ENCODE data around the gene RBM44. TPM values are rescaled to one million over a fixed set of nuclear protein-coding genes. Genes with fewer than 3 reads are reported as not detected.

Gene RBM44
- total and polyA plus RNA-seq, 4 donors, result 0.02 to 0.75 (median 0.15) TPM

GRCh38 chr2:237885111-237885930 is 86.7 kb downstream of the RBM44 start:
- Histone ChIP-seq H3K27me3 (ENCODE audit: control insufficient read depth in 4 of 4, insufficient read depth in 4 of 4, low read length in 3 of 4) (no peaks in the 10 kb centered on the region), H3K9ac (ENCODE audit: low read depth in 1 of 2, low read length in 2 of 2) (no peak overlapping the region), H3K4me1 (ENCODE audit: control insufficient read depth in 4 of 4, insufficient read depth in 4 of 4, low read length in 3 of 4) (peaks cover 0 to 4% (median 2%) of the 10 kb centered on the region in 4 donors), H3K4me3 (ENCODE audit: low read depth in 1 of 3, low read length in 3 of 3) (no peak overlapping the region), H3K36me3 (ENCODE audit: control insufficient read depth in 4 of 4, insufficient read depth in 3 of 4, low read depth in 1 of 4, low read length in 3 of 4) (no peaks in the 10 kb centered on the region), H3K27ac (ENCODE audit: low read depth in 1 of 2, low read length in 2 of 2) (peak overlapping the region in 1 of 2 donors; percentile 31), H3K9me3 (ENCODE audit: control insufficient read depth in 4 of 4, low read length in 3 of 4) (no peaks in the 10 kb centered on the region)
- TF ChIP-seq FOXA1 (IDR thresholded peaks at IDR 0.05), result no peak
- TF ChIP-seq RAD21 (IDR thresholded peaks at IDR 0.05), result no peak
- TF ChIP-seq HNF4G (IDR thresholded peaks at IDR 0.05), result no peak
- TF ChIP-seq EGR1 (IDR thresholded peaks at IDR 0.05; ENCODE audit: low read depth in 2 of 2), result no peak
- DNase-seq (ENCODE audit: low spot score), result no peak
- WGBS, result 85% methylated on average over 27 of the region's 27 CpGs

GRCh38 chr2:237885931-237886684 is 87.5 kb downstream of the RBM44 start:
- WGBS, result 85% methylated on average over 26 of the region's 26 CpGs
- Histone ChIP-seq H3K9ac (ENCODE audit: low read depth in 1 of 2, low read length in 2 of 2) (no peak overlapping the region), H3K27ac (ENCODE audit: low read depth in 1 of 2, low read length in 2 of 2) (peak overlapping the region; percentile 30 to 31), H3K4me3 (ENCODE audit: low read depth in 1 of 3, low read length in 3 of 3) (no peak overlapping the region), H3K36me3 (ENCODE audit: control insufficient read depth in 4 of 4, insufficient read depth in 3 of 4, low read depth in 1 of 4, low read length in 3 of 4) (no peaks in the 10 kb centered on the region), H3K9me3 (ENCODE audit: control insufficient read depth in 4 of 4, low read length in 3 of 4) (no peaks in the 10 kb centered on the region), H3K27me3 (ENCODE audit: control insufficient read depth in 4 of 4, insufficient read depth in 4 of 4, low read length in 3 of 4) (no peaks in the 10 kb centered on the region), H3K4me1 (ENCODE audit: control insufficient read depth in 4 of 4, insufficient read depth in 4 of 4, low read length in 3 of 4) (peaks cover 0 to 4% (median 2%) of the 10 kb centered on the region in 4 donors)
- TF ChIP-seq ATF3 (IDR thresholded peaks at IDR 0.05), result no peak
- peak; percentile 41 for TF ChIP-seq NR2F2 (IDR thresholded peaks at IDR 0.05)
- DNase-seq (ENCODE audit: low spot score), result no peak

- Histone ChIP-seq H3K4me1 (ENCODE audit: control insufficient read depth in 4 of 4, insufficient read depth in 4 of 4, low read length in 3 of 4) (peaks cover 0 to 4% (median 2%) of the 10 kb centered on the region in 4 donors), H3K9me3 (ENCODE audit: control insufficient read depth in 4 of 4, low read length in 3 of 4) (no peaks in the 10 kb centered on the region), H3K27ac (ENCODE audit: low read depth in 1 of 2, low read length in 2 of 2) (peak overlapping the region in 1 of 2 donors; percentile 69), H3K9ac (ENCODE audit: low read depth in 1 of 2, low read length in 2 of 2) (no peak overlapping the region), H3K4me3 (ENCODE audit: low read depth in 1 of 3, low read length in 3 of 3) (no peak overlapping the region), H3K36me3 (ENCODE audit: control insufficient read depth in 4 of 4, insufficient read depth in 3 of 4, low read depth in 1 of 4, low read length in 3 of 4) (no peaks in the 10 kb centered on the region), H3K27me3 (ENCODE audit: control insufficient read depth in 4 of 4, insufficient read depth in 4 of 4, low read length in 3 of 4) (no peaks in the 10 kb centered on the region)
- 92% methylated on average over 23 of the region's 23 CpGs for WGBS
- TF ChIP-seq FOXA1 (IDR thresholded peaks at IDR 0.05) (no peak), EGR1 (IDR thresholded peaks at IDR 0.05; ENCODE audit: low read depth in 2 of 2) (no peak), ZBTB33 (IDR thresholded peaks at IDR 0.05) (no peak), RXRA (IDR thresholded peaks at IDR 0.05) (no peak), JUND (IDR thresholded peaks at IDR 0.05) (no peak), YY1 (IDR thresholded peaks at IDR 0.05) (no peak), FOXA2 (IDR thresholded peaks at IDR 0.05) (no peak)
- no peak for DNase-seq (ENCODE audit: low spot score)
Observed at GRCh38 chr2:237886685-237887481, 88.3 kb downstream of the RBM44 start.
